K562 (cell line): ENCODE results near the gene KIF9. TPM values are rescaled to one million over a fixed set of nuclear protein-coding genes. Genes with fewer than 3 reads are reported as not detected.

Source experiments
- BMI1 ChIP-seq: fragments of 150-350 bp; IDR thresholded peaks from 2 replicates; pipeline ENCODE4 v1.6.1; 2014; ENCODE audit warnings: low read length
- ELF1 ChIP-seq: fragments of 200-800 bp; sonication (Bioruptor generic); IDR thresholded peaks from 2 replicates; pipeline ENCODE4 v1.6.1; 2016; ENCODE audit warnings: missing genetic modification characterization, missing compliant biosample characterization
- NFRKB ChIP-seq: fragments of 450-650 bp; IDR thresholded peaks from 2 replicates; pipeline ENCODE4 v1.6.1; 2016; ENCODE audit warnings: low read depth
- PURB ChIP-seq: sonication (generic); formaldehyde crosslinking; IDR thresholded peaks from 2 replicates; pipeline ENCODE4 v1.9.0; 2021; ENCODE audit warnings: low read depth, mild to moderate bottlenecking, missing genetic modification reagents
- SMARCA5 ChIP-seq: fragments of 450-650 bp; IDR thresholded peaks from 2 replicates; pipeline ENCODE4 v1.6.1; 2016
- STAT5B ChIP-seq: fragments of 250-450 bp; sonication (Bioruptor Pico); IDR thresholded peaks from 2 replicates; pipeline ENCODE4 v1.8.0; 2021; ENCODE audit warnings: mild to moderate bottlenecking, inconsistent platforms
- THAP12 ChIP-seq: fragments of 250-450 bp; sonication (Bioruptor Pico); IDR thresholded peaks from 2 replicates; pipeline ENCODE4 v1.9.0; 2021; ENCODE audit warnings: mild to moderate bottlenecking, inconsistent platforms
- THAP7 ChIP-seq: fragments of 250-450 bp; sonication (Bioruptor Pico); IDR thresholded peaks from 2 replicates; pipeline ENCODE4 v1.5.0; 2021
- THRAP3 ChIP-seq: fragments of 450-650 bp; IDR thresholded peaks from 2 replicates; pipeline ENCODE4 v1.6.1; 2016; ENCODE audit warnings: mild to moderate bottlenecking, inconsistent platforms, borderline replicate concordance
- U2AF1 ChIP-seq: fragments of 200-400 bp; formaldehyde crosslinking; optimal IDR thresholded peaks from 2 replicates; pipeline ENCODE3; 2017; ENCODE audit warnings: mild to moderate bottlenecking, low read depth, low read length, moderate library complexity
- ZNF407 ChIP-seq: fragments of 450-650 bp; IDR thresholded peaks from 2 replicates; pipeline ENCODE4 v1.6.1; 2016; ENCODE audit warnings: low read depth
- polyA plus RNA-seq, 8 experiments: library from polyadenylated mRNA; depleted of rRNA in 4 of 8; stranded (reverse) in 5 of 8; unstranded in 3 of 8; fragments of >200 nt; fragmentation: Nextera tagmentation in 2 of 8; fragmentation: Illumina TruSeq in 1 of 8; extraction: Ambion mirVana in 2 of 8; extraction: Trizol in 1 of 8; gene quantifications; 2 replicates each; pipeline versions ENCODE4 v1.2.1 to v1.2.3, GENCODE V29; 2011 to 2014; ENCODE audit warnings: inconsistent platforms in 1 of 8, missing spikeins in 1 of 8
- total RNA-seq, 7 experiments: library from RNA; depleted of rRNA in 6 of 7; stranded (reverse); fragments of >200 nt in 6 of 7; fragmentation: Illumina TruSeq in 2 of 7; extraction: Trizol in 2 of 7; gene quantifications; 2 replicates each; pipeline versions ENCODE4 v1.2.1 to v1.2.3, GENCODE V29; 2011 to 2021; ENCODE audit warnings: low replicate concordance in 1 of 7

KIF9 gene
- total and polyA plus RNA-seq, 9 of the 15 experiments (the other 6 are each of a cell fraction or from before 2014, with no cell fraction given): 16.9 to 56.9 (median 25.0) TPM

- TF ChIP-seq ZNF407 (no peak), THAP7 (CRISPR knock-in tag) (no peak), PURB (CRISPR knock-in tag) (no peak), SMARCA5 (no peak), STAT5B (no peak), U2AF1 (no peak), ELF1 (tag) (no peak), THRAP3 (0 out of 2 replicates have a peak, but pooled peaks have one; percentile 50), THAP12 (CRISPR knock-in tag) (no peak), BMI1 (no peak), NFRKB (no peak)
These were observed 17.1 kb upstream of the KIF9 start (continued) for GRCh38 chr3:47299381-47300318.
